Head of caudate nucleus (tissue), 42 donors: Measurements from ENCODE around the gene DLGAP4.
"Not testable (repeated sequence)": the region's sequence is repeated elsewhere in the genome, so short reads cannot be mapped to it uniquely, and the experiment has no call there.

Experiments
- DNase-seq, 42 donors: peaks; one replicate each; pipeline versions ENCODE4 v3.0.0 to v3.0.0-alpha.2; 2020 to 2021; ENCODE audit warnings: mixed read lengths in 7 of 42
- intact Hi-C: fragments of 100-400 bp; cut with DNase I; formaldehyde crosslinking; loops from one replicate; pipeline ENCODE4 v1.15.0; 2022

DLGAP4 gene

GRCh38 chr20:36471885-36472636 is 165.9 kb downstream of the DLGAP4 start:
- intact Hi-C loops, result no loop called here
- no peak for DNase-seq

- no peak for DNase-seq
- intact Hi-C loops, result no loop called here
Measured at GRCh38 chr20:36472637-36473090, 166.5 kb downstream of the DLGAP4 start.

- intact Hi-C loops, result no loop called here
- no peak for DNase-seq
Measured at GRCh38 chr20:36473164-36473563, 167.0 kb downstream of the DLGAP4 start.

GRCh38 chr20:36474563-36474962 is 168.4 kb downstream of the DLGAP4 start:
- intact Hi-C loops, result no loop called here
- peak in 12 of 42 donors; percentile 15 to 76 (median 48) for DNase-seq

GRCh38 chr20:36475054-36475453 is 168.9 kb downstream of the DLGAP4 start:
- intact Hi-C loops, result not testable (repeated sequence)

GRCh38 chr20:36477475-36477874 is 171.3 kb downstream of the DLGAP4 start:
- intact Hi-C loops, result no loop called here
- no peak for DNase-seq

More at GRCh38 chr20:36475054-36475453, 168.9 kb downstream of the DLGAP4 start:
- not testable (repeated sequence) for DNase-seq

GRCh38 chr20:36478137-36478905 is 172.2 kb downstream of the DLGAP4 start:
- DNase-seq, result no peak
- intact Hi-C loops, result no loop called here

- DNase-seq, result peak in 14 of 42 donors; percentile 44 to 77 (median 62)
- intact Hi-C loops, result no loop called here
Measured at GRCh38 chr20:36479938-36480337, 173.8 kb downstream of the DLGAP4 start.

- intact Hi-C loops, result no loop called here
- DNase-seq, result no peak
Measured at GRCh38 chr20:36480456-36481048, 174.4 kb downstream of the DLGAP4 start.

GRCh38 chr20:36481380-36482043 is 175.4 kb downstream of the DLGAP4 start:
- intact Hi-C loops, result no loop called here
- peak in 1 of 42 donors; percentile 21 for DNase-seq

- DNase-seq, result peak in 32 of 42 donors; percentile 33 to 80 (median 58)
- intact Hi-C loops, result no loop called here
Measured at GRCh38 chr20:36482044-36482473, 175.9 kb downstream of the DLGAP4 start.

- no peak for DNase-seq
- intact Hi-C loops, result no loop called here
Measured at GRCh38 chr20:36483209-36483918, 177.2 kb downstream of the DLGAP4 start.

- intact Hi-C loops, result no loop called here
- DNase-seq, result no peak
Measured at GRCh38 chr20:36483919-36484808, 178.0 kb downstream of the DLGAP4 start.

GRCh38 chr20:36485286-36485685 is 179.1 kb downstream of the DLGAP4 start:
- DNase-seq, result no peak
- intact Hi-C loops, result no loop called here

- DNase-seq, result no peak
- intact Hi-C loops, result no loop called here
Measured at GRCh38 chr20:36487069-36487468, 180.9 kb downstream of the DLGAP4 start.

- intact Hi-C loops, result no loop called here
- DNase-seq, result peak in 21 of 42 donors; percentile 30 to 88 (median 59)
Measured at GRCh38 chr20:36490191-36490590, 184.1 kb downstream of the DLGAP4 start.

- intact Hi-C loops, result no loop called here
- DNase-seq, result no peak
Measured at GRCh38 chr20:36491901-36492617, 185.9 kb downstream of the DLGAP4 start.
